ENCODE data around the gene DYNC1H1. TPM values are rescaled to one million over a fixed set of nuclear protein-coding genes. Genes with fewer than 3 reads are reported as not detected.

Gene DYNC1H1
- polyA plus RNA-seq, 1 donor from 2014 or later: 298 TPM

GRCh38 chr14:102056694-102057442 is 92.5 kb downstream of the DYNC1H1 start:
- H4K20me1 ChIP-seq (ENCODE audit: insufficient read depth): no peaks in the 10 kb centered on the region
- no peaks in the 10 kb centered on the region for H3K9me3 ChIP-seq (ENCODE audit: low read length)
- no peaks in the 10 kb centered on the region for H3K27me3 ChIP-seq (ENCODE audit: insufficient read depth, low read depth, low read length)
- no peak overlapping the region for H3K9ac ChIP-seq (ENCODE audit: low read length)
- no peaks in the 10 kb centered on the region for H3K9me2 ChIP-seq (ENCODE audit: insufficient read depth, low read length)
- H3K4me3 ChIP-seq (ENCODE audit: low read length): no peak overlapping the region
- H3K27ac ChIP-seq (ENCODE audit: low read length): no peak overlapping the region
- no peak overlapping the region for H3K4me2 ChIP-seq (ENCODE audit: low read length)
- H2AFZ ChIP-seq (ENCODE audit: low read depth, low read length): no peak overlapping the region
- no peaks in the 10 kb centered on the region for H3F3A ChIP-seq (ENCODE audit: insufficient read depth, low read length, poor library complexity, severe bottlenecking)
- no peaks in the 10 kb centered on the region for H3K79me2 ChIP-seq (replicated peaks; ENCODE audit: insufficient read depth, low read length)
- H3K36me3 ChIP-seq (ENCODE audit: insufficient read depth, low read length): peaks cover 4% of the 10 kb centered on the region
- TF ChIP-seq POLR2AphosphoS5 (IDR thresholded peaks at IDR 0.05): peak; percentile 76
- no peak for TF ChIP-seq EZH2 (IDR thresholded peaks at IDR 0.05; ENCODE audit: borderline replicate concordance, insufficient read depth, low read length, poor library complexity, severe bottlenecking)
- TF ChIP-seq CTCF (IDR thresholded peaks at IDR 0.05; ENCODE audit: poor library complexity, severe bottlenecking): no peak

- Histone ChIP-seq H3K79me2 (replicated peaks; ENCODE audit: insufficient read depth, low read length) (no peaks in the 10 kb centered on the region), H3K4me3 (ENCODE audit: low read length) (no peak overlapping the region), H4K20me1 (ENCODE audit: insufficient read depth) (no peaks in the 10 kb centered on the region), H3K36me3 (ENCODE audit: insufficient read depth, low read length) (peaks cover 4% of the 10 kb centered on the region), H3K9me3 (ENCODE audit: low read length) (no peaks in the 10 kb centered on the region), H3K27me3 (ENCODE audit: insufficient read depth, low read depth, low read length) (no peaks in the 10 kb centered on the region), H3K9ac (ENCODE audit: low read length) (no peak overlapping the region), H3K9me2 (ENCODE audit: insufficient read depth, low read length) (no peaks in the 10 kb centered on the region), H3K27ac (ENCODE audit: low read length) (no peak overlapping the region), H3K4me2 (ENCODE audit: low read length) (no peak overlapping the region), H2AFZ (ENCODE audit: low read depth, low read length) (no peak overlapping the region), H3F3A (ENCODE audit: insufficient read depth, low read length, poor library complexity, severe bottlenecking) (no peaks in the 10 kb centered on the region)
- TF ChIP-seq CTCF (IDR thresholded peaks at IDR 0.05; ENCODE audit: poor library complexity, severe bottlenecking) (no peak), RAD21 (conservative IDR thresholded peaks at IDR 0.05) (no peak), MXI1 (conservative IDR thresholded peaks at IDR 0.05; ENCODE audit: poor library complexity, severe bottlenecking) (no peak), EZH2 (IDR thresholded peaks at IDR 0.05; ENCODE audit: borderline replicate concordance, insufficient read depth, low read length, poor library complexity, severe bottlenecking) (no peak), SMC3 (conservative IDR thresholded peaks at IDR 0.05; ENCODE audit: poor library complexity) (no peak), TAF1 (IDR thresholded peaks at IDR 0.05; ENCODE audit: low read depth) (no peak), EP300 (conservative IDR thresholded peaks at IDR 0.05; ENCODE audit: poor library complexity, severe bottlenecking) (no peak), REST (IDR thresholded peaks at IDR 0.05; ENCODE audit: borderline replicate concordance) (no peak), POLR2AphosphoS5 (IDR thresholded peaks at IDR 0.05) (no peak)
Observed at GRCh38 chr14:102057480-102058114, 93.2 kb downstream of the DYNC1H1 start.
